ENCODE results near the gene PALMD. TPM values are rescaled to one million over a fixed set of nuclear protein-coding genes. Genes with fewer than 3 reads are reported as not detected.

PALMD gene
- total RNA-seq, 1 donor from 2014 or later: 67.0 TPM

DNA sequence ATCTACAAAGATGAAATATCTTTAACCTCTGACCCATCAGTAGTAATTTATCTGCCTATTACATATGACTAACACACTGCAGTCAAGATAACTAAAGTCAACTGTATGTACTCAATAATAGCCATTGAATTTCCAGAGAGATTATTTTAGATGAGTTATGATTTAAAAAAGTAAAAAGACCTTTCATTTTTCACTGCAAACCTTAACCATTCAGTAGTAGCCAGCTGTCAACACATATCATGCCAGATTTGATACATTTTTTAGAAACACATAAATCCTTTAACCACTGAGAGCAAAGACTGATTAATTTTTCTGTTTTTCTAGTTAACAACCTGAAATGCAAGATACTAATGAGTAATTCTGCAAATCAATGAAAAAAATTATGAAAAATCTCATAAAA is 31.0 kb downstream of the PALMD start:
- intact Hi-C loops (cut with DNase I): no loop called here
- DNase-seq (ENCODE audit: low spot score): no peak

DNA sequence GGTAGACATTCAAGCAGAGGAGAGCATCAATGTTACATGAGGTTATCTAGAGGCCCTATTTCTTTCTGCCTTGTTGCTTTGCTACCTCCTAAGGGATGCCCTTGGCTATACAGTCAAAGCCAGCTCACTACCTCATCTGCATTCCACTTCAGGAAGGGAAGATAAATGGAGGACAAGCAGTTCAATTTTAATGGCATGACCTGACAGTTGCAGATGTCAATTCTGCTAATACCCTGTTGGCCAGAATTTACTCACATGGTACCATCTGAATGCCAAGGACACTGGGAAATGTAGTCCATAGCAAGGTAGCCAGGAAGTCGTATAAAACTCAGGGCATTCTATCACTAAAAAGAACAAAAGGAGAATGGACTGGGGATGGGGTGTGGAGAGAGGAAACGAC is 31.5 kb downstream of the PALMD start:
- DNase-seq (ENCODE audit: low spot score): no peak
- intact Hi-C loops (cut with DNase I): no loop called here

DNA sequence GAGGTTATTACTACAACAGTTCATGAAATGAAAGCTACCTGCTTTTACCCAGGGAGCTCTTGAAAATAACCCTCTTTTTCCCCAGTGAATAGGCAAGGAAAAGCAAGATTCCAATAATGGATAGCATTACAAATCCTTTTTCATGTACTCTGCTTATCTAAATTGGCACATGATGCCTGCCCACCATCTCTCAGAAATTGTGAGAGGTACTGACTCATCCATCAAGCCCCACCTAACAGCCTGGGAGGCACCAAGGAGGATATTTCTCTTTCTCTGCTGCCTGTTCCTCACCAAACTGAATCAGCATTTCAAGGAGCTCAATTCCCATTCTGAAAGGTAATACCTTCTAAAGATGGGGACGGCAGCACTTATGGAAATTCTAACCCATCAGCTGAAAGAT is 34.4 kb downstream of the PALMD start:
- intact Hi-C loops (cut with DNase I): loop anchor here (10.0 kb wide), 1 partner anchor 145 kb away; no protein-coding TSS in a partner anchor
- DNase-seq (ENCODE audit: low spot score): no peak

DNA sequence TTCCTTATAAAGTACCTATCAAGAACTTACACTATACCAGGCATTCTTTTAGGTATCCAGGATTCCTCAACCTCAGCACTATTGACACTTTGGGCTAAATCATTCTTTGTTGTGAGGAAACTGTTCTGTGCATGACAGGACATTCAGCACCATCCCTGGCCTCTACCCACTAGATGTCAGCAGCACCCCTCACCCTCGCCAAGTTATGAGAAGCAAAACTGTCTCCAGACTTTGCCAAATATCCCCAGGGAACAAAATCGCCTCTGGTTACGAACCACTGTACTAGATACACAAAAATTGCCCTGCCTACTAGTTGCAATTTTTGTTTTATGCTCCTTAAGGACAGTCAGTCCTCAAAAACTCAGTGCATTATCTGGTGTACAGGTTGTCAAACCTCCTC is 35.7 kb downstream of the PALMD start:
- intact Hi-C loops (cut with DNase I): loop anchor here (10.0 kb wide), 1 partner anchor 147 kb away; no protein-coding TSS in a partner anchor
- no peak for DNase-seq (ENCODE audit: low spot score)

DNA sequence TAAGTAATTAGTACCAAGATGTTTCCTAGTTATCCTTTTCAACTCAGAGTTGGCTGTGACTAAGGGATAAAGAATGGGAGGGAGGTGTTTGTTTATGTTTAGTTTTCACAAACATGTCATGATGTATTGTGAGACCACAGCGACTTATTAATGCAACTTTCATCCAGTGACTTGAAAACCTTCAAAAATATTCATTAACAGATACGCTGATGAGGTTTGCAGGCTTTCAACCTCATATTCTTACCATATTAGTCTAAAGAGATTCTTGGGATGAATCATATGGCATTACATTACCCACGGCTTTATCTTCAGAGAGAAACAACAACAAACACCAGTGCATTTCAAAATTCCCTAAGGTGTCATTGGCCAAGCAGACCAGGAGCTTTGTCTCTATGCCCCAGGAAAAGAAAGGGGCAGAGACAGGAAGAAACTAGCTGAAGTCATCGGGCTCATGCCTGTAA is 36.4 kb downstream of the PALMD start:
- intact Hi-C loops (cut with DNase I): loop anchor here (10.0 kb wide), 1 partner anchor 148 kb away; no protein-coding TSS in a partner anchor
- DNase-seq (ENCODE audit: low spot score): no peak

DNA sequence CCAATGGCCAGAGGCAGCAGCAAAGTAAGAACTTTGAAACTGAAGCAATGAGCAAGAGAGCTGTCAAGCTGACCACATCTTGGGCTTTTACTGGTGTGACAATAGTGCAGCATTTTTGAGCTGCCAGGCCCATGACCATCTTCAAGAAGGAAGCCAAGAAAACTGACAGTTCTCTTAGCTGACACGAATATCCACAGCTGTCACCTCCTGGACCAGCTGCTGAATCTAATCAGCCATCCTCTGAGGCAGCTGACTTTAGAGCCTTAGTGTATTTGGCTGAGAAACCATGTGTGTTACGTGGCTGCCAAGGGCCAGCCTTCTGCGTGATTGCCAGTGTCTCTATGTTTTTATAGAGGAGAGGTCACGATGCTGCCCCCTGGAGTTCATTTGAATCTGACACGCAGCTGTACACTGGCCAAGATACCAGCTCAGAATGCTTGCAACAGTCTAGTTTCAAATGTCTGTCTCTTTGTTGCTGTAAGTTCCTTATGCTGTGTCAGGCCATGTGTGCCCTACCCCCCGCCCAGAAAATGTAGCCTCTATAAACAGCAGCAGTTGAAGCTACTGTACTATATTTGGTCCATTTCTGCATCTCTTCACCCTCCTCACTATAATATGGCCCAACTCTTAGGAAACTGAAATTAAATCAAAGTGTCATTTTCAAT is 39.7 kb downstream of the PALMD start:
- intact Hi-C loops (cut with DNase I): loop anchor here (10.0 kb wide), 1 partner anchor 151 kb away; no protein-coding TSS in a partner anchor
- peak; percentile 84 for DNase-seq (ENCODE audit: low spot score)

DNA sequence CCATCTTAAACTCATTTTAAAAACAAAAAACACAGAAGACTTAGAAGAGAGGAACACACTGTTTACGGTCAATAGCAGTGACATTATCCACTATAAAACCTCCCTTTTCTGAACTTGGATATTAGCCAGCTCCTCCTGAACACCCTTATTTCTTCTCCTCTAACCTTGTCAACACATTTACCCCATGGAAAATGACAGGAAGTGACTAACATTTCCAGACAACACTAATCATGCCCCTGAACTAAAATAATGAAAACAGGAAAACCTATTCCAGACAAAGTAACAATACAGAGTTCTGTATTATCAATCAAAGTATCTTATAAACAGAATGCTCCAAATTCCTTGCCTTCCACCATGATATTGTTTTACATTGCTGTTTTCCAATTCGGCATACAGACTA is 45.3 kb downstream of the PALMD start:
- intact Hi-C loops (cut with DNase I): no loop called here
- DNase-seq (ENCODE audit: low spot score): no peak

DNA sequence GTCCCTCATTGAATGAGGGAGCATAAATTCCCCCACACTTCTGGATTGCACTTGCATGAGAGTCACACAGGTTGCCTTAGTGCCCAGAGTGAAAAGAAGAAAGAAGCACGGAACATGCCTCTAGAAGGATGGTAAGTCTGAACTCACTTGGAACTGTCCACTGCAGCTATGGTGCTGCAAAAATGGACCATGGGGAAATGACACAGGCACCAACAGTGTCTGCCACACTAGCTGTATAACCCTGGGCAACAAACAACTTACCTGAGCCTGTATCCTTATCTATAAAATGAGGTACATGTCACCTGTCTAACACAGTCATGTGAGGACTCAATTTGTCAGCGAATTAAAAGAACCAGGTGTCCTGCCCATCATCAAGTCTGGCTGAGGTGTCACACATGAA is 50.7 kb downstream of the PALMD start:
- DNase-seq (ENCODE audit: low spot score): no peak
- intact Hi-C loops (cut with DNase I): no loop called here

DNA sequence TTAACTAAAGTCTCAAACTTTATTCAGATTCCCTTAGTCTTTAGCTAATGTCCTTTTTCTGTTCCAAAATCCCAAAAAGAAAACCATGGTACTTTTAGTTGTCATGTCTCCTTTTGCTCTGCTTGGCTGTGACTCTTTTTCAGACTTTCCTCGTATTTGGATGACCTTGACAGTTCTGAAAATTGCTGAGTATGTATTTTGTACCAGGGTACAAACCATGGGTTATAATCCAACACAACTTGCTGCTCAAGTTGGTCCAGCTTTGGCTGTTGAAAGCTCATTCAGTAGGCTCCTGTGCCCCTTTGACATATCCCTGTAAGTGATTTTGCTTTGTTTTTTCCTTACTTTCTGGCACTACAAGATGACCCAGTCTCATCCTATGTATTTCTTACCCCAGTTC is 51.7 kb downstream of the PALMD start:
- DNase-seq (ENCODE audit: low spot score): no peak
- intact Hi-C loops (cut with DNase I): no loop called here

DNA sequence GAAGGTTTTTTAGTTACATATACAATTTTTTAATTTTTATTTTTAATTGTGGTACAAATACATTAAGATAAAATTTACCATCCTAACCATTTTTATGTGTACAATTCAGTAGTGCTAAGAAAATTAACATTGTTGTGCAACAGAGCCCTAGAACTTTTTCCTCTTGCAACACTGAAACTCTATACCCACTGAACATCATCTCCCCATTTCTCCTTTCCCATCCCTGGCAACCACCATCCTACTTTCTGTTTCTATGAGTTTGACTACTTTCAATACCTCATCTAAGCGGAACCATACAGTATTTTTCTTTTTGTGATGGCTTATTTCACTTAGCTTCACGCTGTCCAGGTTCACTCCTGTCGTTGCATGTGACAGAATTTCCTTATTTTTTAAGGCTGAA is 54.1 kb downstream of the PALMD start:
- DNase-seq (ENCODE audit: low spot score): no peak
- intact Hi-C loops (cut with DNase I): loop anchor here (10.0 kb wide), 1 partner anchor 905 kb away; no protein-coding TSS in a partner anchor

DNA sequence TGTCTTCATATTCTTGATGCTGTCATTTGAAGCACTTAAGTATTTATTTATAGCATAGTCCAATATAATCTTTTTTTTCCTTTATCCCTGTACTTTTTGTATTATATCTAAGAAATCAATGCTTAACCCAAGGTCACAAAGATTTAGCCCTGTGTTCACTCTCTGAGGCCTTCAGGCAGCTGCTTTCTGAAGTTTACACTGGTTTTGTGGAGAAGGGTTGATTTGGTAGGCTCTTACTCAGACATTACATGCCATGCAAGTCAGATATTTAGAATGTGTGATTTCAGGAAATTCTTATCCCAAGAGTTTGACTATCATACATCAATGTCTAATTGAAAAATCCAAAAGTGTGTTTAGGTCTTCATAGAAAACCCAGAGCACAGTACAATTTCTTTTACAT is 56.3 kb downstream of the PALMD start:
- DNase-seq (ENCODE audit: low spot score): no peak
- intact Hi-C loops (cut with DNase I): loop anchor here (10.0 kb wide), 1 partner anchor 907 kb away; no protein-coding TSS in a partner anchor

DNA sequence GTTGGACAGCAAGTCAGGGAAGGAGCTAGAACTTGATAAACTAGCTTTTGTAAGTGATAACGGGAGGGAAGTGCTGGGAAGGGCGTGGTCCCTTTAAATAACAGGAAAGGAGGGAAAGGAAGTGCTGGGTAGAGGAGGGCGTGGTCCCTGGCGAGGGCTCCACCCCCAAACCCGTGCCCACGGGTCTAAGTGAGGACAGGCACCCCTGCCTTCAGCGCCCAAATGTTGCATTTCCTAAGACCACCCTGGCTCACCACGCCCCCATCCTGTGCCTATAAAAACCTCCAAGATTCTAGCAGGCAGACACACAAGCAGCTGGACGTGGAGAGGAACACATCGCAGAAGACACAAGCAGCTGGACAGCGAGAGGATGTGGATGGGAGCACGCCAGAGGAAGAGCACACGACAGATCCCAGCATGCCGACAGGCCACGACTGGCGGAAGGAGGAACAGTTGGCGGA is 58.5 kb downstream of the PALMD start:
- DNase-seq (ENCODE audit: low spot score): no peak
- intact Hi-C loops (cut with DNase I): loop anchor here (10.0 kb wide), 1 partner anchor 910 kb away; no protein-coding TSS in a partner anchor

DNA sequence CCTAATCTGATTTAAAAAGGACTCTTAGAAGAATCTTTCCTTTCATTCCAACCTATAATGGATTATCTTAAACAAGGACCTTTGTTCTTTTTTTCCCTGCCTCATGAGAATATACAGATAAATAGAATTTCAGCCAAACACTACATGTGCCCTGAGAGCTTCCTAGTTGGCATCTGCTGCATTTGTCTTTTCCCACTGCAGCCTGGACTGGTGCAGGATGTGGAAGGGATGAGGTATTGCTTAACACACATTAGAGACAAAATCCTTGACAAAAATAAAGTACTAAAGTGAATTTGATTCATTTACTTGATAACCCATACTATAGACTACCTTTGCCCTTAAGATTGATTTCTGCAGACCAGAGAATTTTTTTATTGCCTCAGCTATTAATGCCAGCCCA is 59.5 kb downstream of the PALMD start:
- no peak for DNase-seq (ENCODE audit: low spot score)
- intact Hi-C loops (cut with DNase I): loop anchor here (10.0 kb wide), 1 partner anchor 911 kb away; no protein-coding TSS in a partner anchor

DNA sequence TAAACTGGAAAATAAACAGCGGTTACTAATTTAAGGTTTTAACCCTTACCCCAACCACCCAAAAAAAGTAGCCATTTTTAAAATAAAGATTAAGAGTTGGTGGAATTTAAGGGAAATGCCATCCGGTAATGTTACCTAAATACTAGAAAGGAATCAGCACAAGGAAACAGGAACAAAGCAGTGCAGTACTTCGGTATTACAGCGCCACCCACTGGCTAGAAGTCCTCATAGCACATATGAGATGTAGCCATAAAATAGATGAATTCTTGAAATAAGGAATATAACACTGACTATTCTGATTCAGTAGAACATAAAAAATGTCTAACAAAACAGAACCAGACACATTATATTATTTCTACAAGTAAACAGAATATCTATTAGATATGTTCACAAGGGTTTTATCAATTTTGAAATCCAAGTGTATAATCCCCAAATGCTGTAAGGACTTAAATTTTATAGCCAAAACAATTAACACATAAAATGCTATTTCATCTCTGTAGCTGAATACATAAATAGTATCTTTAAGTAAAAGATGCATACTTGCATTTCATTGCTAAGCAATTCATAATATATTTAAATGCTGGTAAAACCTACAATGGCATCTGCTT is 61.7 kb downstream of the PALMD start:
- intact Hi-C loops (cut with DNase I): loop anchor here (1.0 to 10.0 kb wide), 2 partner anchors 527 to 913 kb away; no protein-coding TSS in a partner anchor
- no peak for DNase-seq (ENCODE audit: low spot score)

DNA sequence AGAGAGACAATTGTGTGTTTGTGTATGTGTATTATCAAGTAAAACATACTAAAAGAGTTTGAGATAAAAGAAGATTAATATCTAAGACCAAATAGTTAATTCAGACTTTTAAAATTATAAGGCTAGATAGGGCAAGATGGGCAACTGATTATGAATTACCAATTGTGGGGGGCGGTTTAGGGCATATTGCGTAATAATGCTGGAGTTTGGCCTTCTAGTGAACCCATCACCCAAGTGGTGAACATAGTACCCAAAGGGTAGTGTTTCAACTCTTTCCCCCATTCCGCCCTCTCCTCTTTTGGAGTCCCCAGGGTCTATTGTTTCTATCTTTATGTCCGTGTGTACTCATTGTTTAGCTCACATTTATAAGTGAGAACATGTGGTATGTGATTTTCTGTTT is 65.1 kb downstream of the PALMD start:
- DNase-seq (ENCODE audit: low spot score): no peak
- intact Hi-C loops (cut with DNase I): no loop called here

DNA sequence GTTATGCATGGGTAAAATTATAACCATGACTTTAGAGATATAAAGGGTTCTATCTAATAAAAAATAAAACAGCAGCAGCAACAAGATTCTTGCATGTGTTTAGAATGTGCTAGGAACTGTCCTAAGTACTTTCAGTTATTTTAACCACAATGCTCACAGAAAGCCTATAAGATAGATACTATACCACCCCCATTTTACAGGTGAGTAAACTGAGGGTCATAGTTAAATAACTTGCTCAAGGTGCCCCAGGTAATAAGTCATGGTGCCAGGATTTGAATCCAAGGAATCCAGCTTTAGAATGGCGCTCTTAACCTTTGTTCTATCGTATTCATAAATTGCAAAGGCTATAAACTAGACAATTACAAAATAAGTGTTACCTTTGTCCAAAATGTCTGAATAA is 67.1 kb downstream of the PALMD start:
- intact Hi-C loops (cut with DNase I): no loop called here
- DNase-seq (ENCODE audit: low spot score): no peak

DNA sequence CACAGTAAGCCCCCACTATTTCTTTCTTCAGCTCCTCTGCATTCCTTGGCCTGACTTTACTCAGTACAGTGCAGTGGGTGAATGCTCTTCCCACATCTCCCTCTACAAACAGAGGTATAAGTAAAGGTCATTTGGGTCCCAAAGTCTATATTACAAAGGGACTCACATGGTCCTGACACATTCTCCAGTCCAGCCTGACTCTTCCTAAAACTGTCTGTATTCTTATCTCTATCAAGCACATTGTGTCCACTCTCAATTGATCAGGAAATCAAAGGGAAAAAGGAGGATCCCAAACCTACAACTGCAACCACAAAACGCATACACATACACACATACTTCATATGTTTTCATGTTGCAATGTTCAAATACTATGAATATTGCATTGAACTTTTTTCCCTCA is 71.1 kb downstream of the PALMD start:
- intact Hi-C loops (cut with DNase I): no loop called here
- no peak for DNase-seq (ENCODE audit: low spot score)

DNA sequence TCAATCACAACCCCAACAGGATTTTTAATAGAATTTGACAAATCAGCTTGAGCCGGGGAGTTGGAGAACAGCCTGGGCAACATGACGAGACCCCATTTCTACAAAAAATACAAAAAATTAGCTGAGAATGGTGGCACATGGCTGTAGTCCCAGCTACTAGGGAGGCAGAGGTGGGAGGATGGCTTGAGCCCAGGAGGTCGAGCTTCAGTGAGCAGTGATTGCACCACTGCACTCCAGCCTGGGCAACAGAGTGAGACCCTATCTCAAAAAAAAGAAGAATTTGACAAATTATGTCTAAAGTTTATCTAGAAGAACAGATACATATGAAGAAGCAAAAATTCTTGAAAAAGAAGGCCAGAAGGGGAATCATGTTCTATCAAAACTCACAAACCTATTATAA is 77.3 kb downstream of the PALMD start:
- no peak for DNase-seq (ENCODE audit: low spot score)
- intact Hi-C loops (cut with DNase I): no loop called here

DNA sequence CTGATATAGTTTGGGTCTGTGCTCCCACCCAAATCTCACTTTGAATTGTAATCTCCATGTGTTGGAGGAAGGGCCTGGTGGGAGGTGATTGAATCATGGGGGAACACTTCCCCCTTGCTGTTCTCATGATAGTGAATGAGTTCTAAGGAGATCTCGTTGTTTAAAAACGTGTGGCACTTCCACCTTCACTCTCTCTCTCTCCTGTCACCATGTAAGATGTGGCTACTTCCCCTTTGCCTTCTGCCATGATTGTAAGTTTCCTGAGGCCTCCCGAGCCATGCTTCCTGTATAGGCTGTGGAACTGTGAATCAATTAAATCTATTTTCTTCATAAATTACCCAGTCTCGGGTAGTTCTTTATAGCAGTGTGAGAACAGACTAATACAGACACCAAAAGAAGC is 80.1 kb downstream of the PALMD start:
- no peak for DNase-seq (ENCODE audit: low spot score)
- intact Hi-C loops (cut with DNase I): no loop called here

DNA sequence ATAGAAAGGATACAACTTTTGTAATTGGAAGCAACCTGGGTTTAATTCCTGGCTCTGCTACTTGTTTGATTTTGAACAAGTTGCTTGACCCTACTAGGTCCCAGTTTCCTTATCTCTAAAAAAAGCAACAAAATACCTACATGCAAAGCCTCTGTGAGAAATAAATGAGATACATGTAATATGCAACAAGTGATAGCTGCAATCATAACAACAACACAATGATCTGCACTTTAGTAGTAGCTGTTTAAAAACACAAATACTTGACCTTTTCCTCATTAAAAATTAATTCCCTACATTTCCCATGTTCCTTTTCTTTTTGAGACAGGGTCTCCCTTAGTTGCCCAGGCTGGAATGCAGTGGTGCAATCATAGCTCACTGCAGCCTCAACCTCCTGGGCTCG is 80.5 kb downstream of the PALMD start:
- no peak for DNase-seq (ENCODE audit: low spot score)
- intact Hi-C loops (cut with DNase I): no loop called here

DNA sequence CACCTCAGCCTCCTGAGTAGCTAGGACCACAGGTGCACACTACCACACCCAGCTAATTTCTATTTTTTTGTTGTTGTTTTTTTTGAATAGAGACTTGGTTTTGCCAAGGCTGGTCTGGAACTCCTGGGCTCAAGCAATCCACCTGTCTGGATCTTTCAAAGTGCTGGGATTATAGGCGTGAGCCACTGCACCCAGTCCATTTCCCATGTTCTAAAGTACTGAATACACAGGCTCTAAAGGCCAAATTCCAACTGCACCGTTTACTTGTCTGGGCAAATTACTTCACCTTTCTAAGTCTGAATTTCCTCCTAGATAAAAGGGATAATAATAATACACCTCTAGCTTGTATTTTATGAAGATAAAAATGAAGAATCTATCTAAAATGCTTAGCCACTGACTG is 80.9 kb downstream of the PALMD start:
- intact Hi-C loops (cut with DNase I): no loop called here
- no peak for DNase-seq (ENCODE audit: low spot score)
